Hepatocyte (in vitro differentiated cells): ENCODE measurements around the gene FHOD3. TPM values are rescaled to one million over a fixed set of nuclear protein-coding genes. Genes with fewer than 3 reads are reported as not detected.

Experiments
- DNase-seq: peaks from one replicate; pipeline ENCODE4 v3.0.0-alpha.2; 2016; ENCODE audit warnings: low spot score
- H2AFZ ChIP-seq: fragments of 200-600 bp; sonication (generic); 2 replicates; pipeline ENCODE4 v1.6.0; 2016; ENCODE audit warnings: antibody characterized with exemption, mild to moderate bottlenecking
- H3K27ac ChIP-seq: fragments of 200-600 bp; sonication (generic); 2 replicates; pipeline ENCODE4 v1.5.1; 2016; ENCODE audit warnings: mild to moderate bottlenecking
- H3K27me3 ChIP-seq: fragments of 200-600 bp; sonication (generic); 2 replicates; pipeline ENCODE4 v1.6.1; 2016
- H3K36me3 ChIP-seq: fragments of 200-600 bp; sonication (generic); replicated peaks from 2 replicates; pipeline ENCODE4 v1.5.1; 2016; ENCODE audit warnings: low read depth; ENCODE audit not compliant: insufficient read depth
- H3K4me1 ChIP-seq: fragments of 200-600 bp; sonication (generic); 2 replicates; pipeline ENCODE4 v1.5.1; 2016; ENCODE audit warnings: mild to moderate bottlenecking, moderate library complexity; ENCODE audit not compliant: insufficient read depth
- H3K4me2 ChIP-seq: fragments of 200-600 bp; sonication (generic); 2 replicates; pipeline ENCODE4 v1.6.0; 2016
- H3K4me3 ChIP-seq: fragments of 200-600 bp; sonication (generic); 2 replicates; pipeline ENCODE4 v1.5.1; 2016; ENCODE audit warnings: mild to moderate bottlenecking
- H3K79me2 ChIP-seq: fragments of 200-600 bp; sonication (generic); 2 replicates; pipeline ENCODE4 v1.6.0; 2017; ENCODE audit warnings: mild to moderate bottlenecking
- H3K9me2 ChIP-seq: fragments of 200-600 bp; sonication (generic); replicated peaks from 2 replicates; pipeline ENCODE4 v1.6.0; 2017; ENCODE audit warnings: mild to moderate bottlenecking; ENCODE audit not compliant: insufficient read depth
- H3K9me3 ChIP-seq: fragments of 200-600 bp; sonication (generic); 2 replicates; pipeline ENCODE4 v1.5.1; 2016; ENCODE audit warnings: low read depth, mild to moderate bottlenecking
- H4K20me1 ChIP-seq: fragments of 200-600 bp; sonication (generic); 2 replicates; pipeline ENCODE4 v1.6.0; 2016; ENCODE audit warnings: mild to moderate bottlenecking; ENCODE audit not compliant: insufficient read depth, poor library complexity, severe bottlenecking
- CTCF ChIP-seq: fragments of 200-600 bp; sonication (generic); IDR thresholded peaks from 2 replicates; pipeline ENCODE4 v1.5.1; 2016; ENCODE audit warnings: antibody characterized with exemption, mild to moderate bottlenecking; ENCODE audit not compliant: poor library complexity
- EZH2 ChIP-seq: fragments of 200-600 bp; sonication (generic); IDR thresholded peaks from 2 replicates; pipeline ENCODE4 v1.6.1; 2016; ENCODE audit warnings: antibody characterized with exemption, mild to moderate bottlenecking, borderline replicate concordance
- EZH2phosphoT487 ChIP-seq: fragments of 200-600 bp; sonication (generic); IDR thresholded peaks from one replicate; pipeline ENCODE4 v1.6.1; 2018; ENCODE audit warnings: antibody characterized with exemption, mild to moderate bottlenecking, low read depth, moderate library complexity; ENCODE audit not compliant: unreplicated experiment, severe bottlenecking
- WGBS: methylation state at CpG from one replicate; pipeline ENCODE4 v1.1.6; 2016; ENCODE audit warnings: low lambda C conversion rate; ENCODE audit errors: missing lambda C conversion rate; 5-methylcytosine and 5-hydroxymethylcytosine counted together
- polyA plus RNA-seq: library from polyadenylated mRNA; unstranded; fragments of >200 nt; fragmentation: Nextera tagmentation; extraction: Ambion mirVana; gene quantifications from 2 replicates; pipeline ENCODE4 v1.2.1, GENCODE V29; 2016
- total RNA-seq: library from RNA; depleted of rRNA; stranded (reverse); fragments of >200 nt; gene quantifications from 2 replicates; pipeline ENCODE4 v1.2.3, GENCODE V29; 2014

The FHOD3 gene
- total and polyA plus RNA-seq, 2 experiments from 2014 or later = 1.7 to 2.7 TPM

GRCh38 chr18:36756242-36756641 is 458.7 kb downstream of the FHOD3 start:
- Histone ChIP-seq H3K4me2 (no peak overlapping the region), H3K4me3 (no peak overlapping the region), H3K27ac (no peak overlapping the region), H3K36me3 (no peaks in the 10 kb centered on the region), H3K9me3 (no peaks in the 10 kb centered on the region), H4K20me1 (no peaks in the 10 kb centered on the region), H3K27me3 (no peaks in the 10 kb centered on the region), H3K4me1 (no peaks in the 10 kb centered on the region), H3K79me2 (no peaks in the 10 kb centered on the region), H3K9me2 (no peaks in the 10 kb centered on the region), H2AFZ (no peak overlapping the region)
- TF ChIP-seq EZH2 = no peak
- TF ChIP-seq EZH2phosphoT487 = no peak
- no peak for TF ChIP-seq CTCF
- 78% methylated on average over 4 of the region's 4 CpGs for WGBS
- DNase-seq = no peak

GRCh38 chr18:36757081-36757480 is 459.6 kb downstream of the FHOD3 start:
- no peak overlapping the region for H2AFZ ChIP-seq
- TF ChIP-seq EZH2phosphoT487 = no peak
- TF ChIP-seq CTCF = peak; percentile 80
- DNase-seq = peak; percentile 76
- no peak overlapping the region for H3K4me3 ChIP-seq
- H3K27ac ChIP-seq = no peak overlapping the region
- H3K9me2 ChIP-seq = no peaks in the 10 kb centered on the region
- H3K4me2 ChIP-seq = no peak overlapping the region
- H3K27me3 ChIP-seq = no peaks in the 10 kb centered on the region
- H3K4me1 ChIP-seq = no peaks in the 10 kb centered on the region
- H3K36me3 ChIP-seq = no peaks in the 10 kb centered on the region
- 25% methylated on average over 1 of the region's 1 CpG for WGBS
- no peaks in the 10 kb centered on the region for H4K20me1 ChIP-seq
- no peaks in the 10 kb centered on the region for H3K79me2 ChIP-seq
- H3K9me3 ChIP-seq = no peaks in the 10 kb centered on the region

- WGBS = 80% methylated on average over 3 of the region's 3 CpGs
- H3K4me3 ChIP-seq = no peak overlapping the region
- no peaks in the 10 kb centered on the region for H3K79me2 ChIP-seq
- no peaks in the 10 kb centered on the region for H3K9me2 ChIP-seq
- H4K20me1 ChIP-seq = no peaks in the 10 kb centered on the region
- no peaks in the 10 kb centered on the region for H3K9me3 ChIP-seq
- H3K27me3 ChIP-seq = no peaks in the 10 kb centered on the region
- no peak overlapping the region for H3K27ac ChIP-seq
- no peak for DNase-seq
- TF ChIP-seq EZH2phosphoT487 (no peak), EZH2 (no peak), CTCF (no peak)
- no peaks in the 10 kb centered on the region for H3K4me1 ChIP-seq
- H3K36me3 ChIP-seq = no peaks in the 10 kb centered on the region
- no peak overlapping the region for H2AFZ ChIP-seq
- H3K4me2 ChIP-seq = no peak overlapping the region
Observed at GRCh38 chr18:36757991-36758390, 460.5 kb downstream of the FHOD3 start.

GRCh38 chr18:36758623-36759022 is 461.1 kb downstream of the FHOD3 start:
- 86% methylated on average over 10 of the region's 10 CpGs for WGBS
- H3K4me3 ChIP-seq = no peak overlapping the region
- H3K4me2 ChIP-seq = no peak overlapping the region
- H3K79me2 ChIP-seq = no peaks in the 10 kb centered on the region
- H3K9me3 ChIP-seq = no peaks in the 10 kb centered on the region
- H3K27me3 ChIP-seq = no peaks in the 10 kb centered on the region
- no peak overlapping the region for H2AFZ ChIP-seq
- TF ChIP-seq EZH2phosphoT487 (no peak), CTCF (no peak), EZH2 (no peak)
- no peak overlapping the region for H3K27ac ChIP-seq
- no peaks in the 10 kb centered on the region for H3K4me1 ChIP-seq
- no peaks in the 10 kb centered on the region for H3K36me3 ChIP-seq
- no peaks in the 10 kb centered on the region for H3K9me2 ChIP-seq
- H4K20me1 ChIP-seq = no peaks in the 10 kb centered on the region
- DNase-seq = no peak
